Stimulated activated CD8-positive, alpha-beta memory T cell treated with anti-CD3 and anti-CD28 coated beads, Interleukin-12 subunit alpha, Interleukin-12 subunit beta, amount 100 ng/mL, for 1 hour (primary cell): ENCODE measurements around the gene STAG3.
"Not testable (repeated sequence)": the region's sequence is repeated elsewhere in the genome, so short reads cannot be mapped to it uniquely, and the experiment has no call there.

ENCODE experiments used
- DNase-seq: peaks from one replicate; pipeline ENCODE4 v3.0.0-alpha.2; 2020; ENCODE audit warnings: low read depth

STAG3 gene

DNA sequence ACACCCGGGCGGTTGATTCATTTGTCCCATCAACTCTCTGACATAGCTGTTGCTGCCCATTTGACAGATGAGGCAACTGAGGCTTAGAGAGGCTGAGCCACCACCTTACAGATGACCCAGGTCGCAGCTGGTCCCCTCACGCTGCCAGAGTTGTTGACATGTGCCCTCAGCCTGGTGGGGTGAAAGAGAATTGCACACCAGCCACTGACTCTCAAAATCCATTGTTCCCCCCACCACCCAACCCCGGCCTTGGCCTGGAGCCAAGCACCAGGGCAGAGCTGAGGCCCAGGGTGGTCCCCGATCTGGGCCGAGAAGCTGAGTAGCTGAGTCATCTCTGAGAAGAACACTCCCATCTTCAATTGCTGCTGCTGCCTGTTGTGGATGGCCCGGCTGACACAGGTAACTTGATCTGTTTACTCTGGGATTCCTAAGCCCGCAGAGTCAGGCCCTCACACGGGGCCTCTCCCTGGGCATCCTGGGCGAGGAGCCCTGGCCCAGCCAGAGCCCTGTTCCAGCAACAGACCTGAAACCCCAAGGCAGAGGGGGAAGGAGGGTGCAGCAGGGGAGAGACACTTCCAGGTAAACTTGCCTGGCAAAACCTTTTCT lies 69.5 kb downstream of the STAG3 start:
- DNase-seq: no peak

DNA sequence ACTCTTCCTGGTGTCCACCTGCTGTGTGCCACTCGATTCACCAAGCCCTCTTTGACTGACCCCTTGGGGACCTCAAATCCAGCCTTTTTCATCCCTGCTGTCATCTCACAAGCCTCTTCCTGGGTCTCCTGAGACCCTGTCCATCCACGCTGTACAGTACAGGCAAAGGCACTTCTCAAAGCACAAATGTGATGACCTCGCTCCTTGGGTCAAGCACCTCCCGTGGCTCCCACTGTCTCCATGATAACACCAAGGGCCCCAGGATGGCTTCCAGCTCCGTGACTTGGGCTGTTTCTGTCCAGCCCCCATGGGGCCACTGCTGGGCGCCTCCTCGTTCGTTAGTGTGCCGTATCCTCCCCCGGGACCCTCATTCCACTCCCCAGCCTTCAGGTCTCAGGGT lies 70.8 kb downstream of the STAG3 start:
- DNase-seq: no peak

DNA sequence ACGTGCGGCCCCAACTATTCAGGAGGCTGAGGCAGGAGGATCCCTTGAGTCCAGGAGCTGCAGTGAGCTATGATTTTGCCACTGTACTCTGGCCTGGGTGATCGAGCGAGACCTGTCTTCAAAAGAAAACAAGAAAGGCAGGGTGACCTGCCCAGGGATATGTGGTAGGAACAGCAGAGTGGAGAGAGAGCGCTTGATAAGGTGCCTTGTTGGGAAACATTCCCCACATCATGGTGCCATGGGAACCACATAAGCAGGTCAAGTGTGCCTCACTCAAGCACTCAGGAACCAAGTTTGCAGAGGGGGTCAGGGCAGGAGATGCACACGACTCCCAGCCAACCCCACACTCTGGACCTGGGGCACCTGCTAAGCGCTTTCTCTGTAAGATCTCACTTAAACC lies 79.3 kb downstream of the STAG3 start:
- no peak for DNase-seq

DNA sequence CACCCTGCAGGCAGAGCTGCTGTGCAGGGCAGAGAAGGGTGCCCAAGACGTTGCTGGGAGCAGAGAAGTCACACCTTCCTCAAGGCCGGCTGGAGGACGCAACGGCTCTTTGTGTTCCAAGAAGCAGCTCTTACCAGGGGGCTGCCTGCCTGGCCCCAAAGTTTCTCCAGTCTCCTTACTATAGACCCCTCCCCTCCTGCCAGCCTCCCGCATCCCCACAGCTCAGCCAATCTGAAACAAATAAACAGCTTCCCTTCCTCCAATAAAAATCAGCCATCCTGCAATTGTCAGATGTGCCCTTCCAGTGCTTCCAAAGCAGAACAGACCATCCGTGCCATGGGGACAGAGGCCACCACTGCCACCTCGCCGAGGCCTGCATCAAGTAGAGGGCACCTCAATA lies 82.3 kb downstream of the STAG3 start:
- DNase-seq: not testable (repeated sequence)

DNA sequence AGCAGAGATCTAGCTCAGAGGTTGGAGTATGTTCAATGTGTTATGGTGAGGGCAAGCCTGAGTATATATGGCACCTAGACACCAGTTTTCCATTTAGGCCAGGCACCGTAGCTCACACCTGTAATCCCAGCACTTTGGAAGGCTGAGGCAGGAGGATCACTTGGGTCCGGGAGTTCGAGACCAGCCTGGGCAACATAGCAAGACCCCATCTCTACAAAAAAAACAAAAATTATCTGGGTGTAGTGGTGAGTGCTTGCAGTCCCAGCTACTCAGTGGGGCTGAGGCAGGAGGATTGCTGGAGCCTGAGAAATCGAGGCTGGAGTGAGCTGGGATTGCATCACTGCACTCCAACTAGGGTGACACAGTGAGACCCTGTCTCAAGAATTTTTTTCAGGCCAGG lies 85.2 kb downstream of the STAG3 start:
- DNase-seq: not testable (repeated sequence)
